Loucy (cell line): ENCODE measurements around the gene KCNQ2.

ENCODE experiments used
- H2AFZ ChIP-seq: fragments of 200-600 bp; sonication (generic); 2 replicates; pipeline ENCODE4 v1.6.0; 2016; ENCODE audit warnings: antibody characterized with exemption, mild to moderate bottlenecking, low read length, moderate library complexity
- H3F3A ChIP-seq: fragments of 200-600 bp; 2 replicates; pipeline ENCODE4 v1.6.0; 2016; ENCODE audit warnings: antibody characterized with exemption, low read depth, mild to moderate bottlenecking
- H3K27me3 ChIP-seq: fragments of 200-600 bp; sonication (generic); 2 replicates; pipeline ENCODE4 v1.6.1; 2014; ENCODE audit warnings: low read length, mild to moderate bottlenecking; ENCODE audit not compliant: insufficient read depth, poor library complexity, severe bottlenecking
- H3K36me3 ChIP-seq: fragments of 200-600 bp; sonication (generic); 2 replicates; pipeline ENCODE4 v1.6.1; 2016; ENCODE audit warnings: low read length; ENCODE audit not compliant: insufficient read depth
- H3K4me1 ChIP-seq: fragments of 200-600 bp; sonication (generic); 2 replicates; pipeline ENCODE4 v1.5.1; 2014; ENCODE audit warnings: low read length, mild to moderate bottlenecking; ENCODE audit not compliant: insufficient read depth, poor library complexity, severe bottlenecking
- H3K4me2 ChIP-seq: fragments of 200-600 bp; sonication (generic); 2 replicates; pipeline ENCODE4 v1.6.0; 2014; ENCODE audit warnings: antibody characterized with exemption, low read length, low read depth, mild to moderate bottlenecking; ENCODE audit not compliant: poor library complexity, severe bottlenecking
- H3K4me3 ChIP-seq: fragments of 200-600 bp; sonication (generic); 2 replicates; pipeline ENCODE4 v1.5.1; 2014; ENCODE audit warnings: low read length, mild to moderate bottlenecking, mixed read lengths; ENCODE audit not compliant: poor library complexity, severe bottlenecking
- H3K79me2 ChIP-seq: fragments of 200-600 bp; sonication (generic); 2 replicates; pipeline ENCODE4 v1.6.1; 2014; ENCODE audit warnings: low read length; ENCODE audit not compliant: insufficient read depth
- H3K9ac ChIP-seq: fragments of 200-600 bp; sonication (generic); 2 replicates; pipeline ENCODE4 v1.6.0; 2014; ENCODE audit warnings: mild to moderate bottlenecking, low read depth, low read length, moderate library complexity; ENCODE audit not compliant: poor library complexity, severe bottlenecking
- H3K9me2 ChIP-seq: fragments of 200-600 bp; sonication (generic); replicated peaks from 2 replicates; pipeline ENCODE4 v1.6.1; 2016; ENCODE audit warnings: low read depth, low read length, mixed read lengths
- H3K9me3 ChIP-seq: fragments of 200-600 bp; sonication (generic); 2 replicates; pipeline ENCODE4 v1.6.1; 2014; ENCODE audit warnings: mild to moderate bottlenecking, antibody characterized with exemption, low read length, low read depth; ENCODE audit not compliant: insufficient read depth
- H4K20me1 ChIP-seq: fragments of 200-600 bp; sonication (generic); 2 replicates; pipeline ENCODE4 v1.6.0; 2014; ENCODE audit warnings: antibody characterized with exemption, low read length, mild to moderate bottlenecking; ENCODE audit not compliant: insufficient read depth, poor library complexity, severe bottlenecking
- EZH2phosphoT487 ChIP-seq: fragments of 200-600 bp; IDR thresholded peaks from 2 replicates; pipeline ENCODE4 v1.6.1; 2018; ENCODE audit warnings: antibody characterized with exemption, mild to moderate bottlenecking, moderate library complexity, borderline replicate concordance
- TF ChIP-seq, protein P1 (sequence below): fragments of 200-600 bp; sonication (generic); conservative IDR thresholded peaks from 2 replicates; pipeline ENCODE4 v1.5.1; 2014; ENCODE audit warnings: mild to moderate bottlenecking, antibody characterized with exemption, low read length

Gene KCNQ2

GRCh38 chr20:63491635-63492230, 19.3 kb upstream of the KCNQ2 start:
- no peaks in the 10 kb centered on the region for H3K36me3 ChIP-seq
- H3K9me3 ChIP-seq = no peaks in the 10 kb centered on the region
- H4K20me1 ChIP-seq = no peaks in the 10 kb centered on the region
- no peak overlapping the region for H3K4me3 ChIP-seq
- H3K9me2 ChIP-seq = no peaks in the 10 kb centered on the region
- H3K79me2 ChIP-seq = no peaks in the 10 kb centered on the region
- H3K4me1 ChIP-seq = no peaks in the 10 kb centered on the region
- no peaks in the 10 kb centered on the region for H3F3A ChIP-seq
- H3K4me2 ChIP-seq = no peak overlapping the region
- TF ChIP-seq EZH2phosphoT487 = no peak
- TF ChIP-seq, protein P1, sequence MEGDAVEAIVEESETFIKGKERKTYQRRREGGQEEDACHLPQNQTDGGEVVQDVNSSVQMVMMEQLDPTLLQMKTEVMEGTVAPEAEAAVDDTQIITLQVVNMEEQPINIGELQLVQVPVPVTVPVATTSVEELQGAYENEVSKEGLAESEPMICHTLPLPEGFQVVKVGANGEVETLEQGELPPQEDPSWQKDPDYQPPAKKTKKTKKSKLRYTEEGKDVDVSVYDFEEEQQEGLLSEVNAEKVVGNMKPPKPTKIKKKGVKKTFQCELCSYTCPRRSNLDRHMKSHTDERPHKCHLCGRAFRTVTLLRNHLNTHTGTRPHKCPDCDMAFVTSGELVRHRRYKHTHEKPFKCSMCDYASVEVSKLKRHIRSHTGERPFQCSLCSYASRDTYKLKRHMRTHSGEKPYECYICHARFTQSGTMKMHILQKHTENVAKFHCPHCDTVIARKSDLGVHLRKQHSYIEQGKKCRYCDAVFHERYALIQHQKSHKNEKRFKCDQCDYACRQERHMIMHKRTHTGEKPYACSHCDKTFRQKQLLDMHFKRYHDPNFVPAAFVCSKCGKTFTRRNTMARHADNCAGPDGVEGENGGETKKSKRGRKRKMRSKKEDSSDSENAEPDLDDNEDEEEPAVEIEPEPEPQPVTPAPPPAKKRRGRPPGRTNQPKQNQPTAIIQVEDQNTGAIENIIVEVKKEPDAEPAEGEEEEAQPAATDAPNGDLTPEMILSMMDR = no peak
- H3K9ac ChIP-seq = no peak overlapping the region
- H3K27me3 ChIP-seq = no peaks in the 10 kb centered on the region
- H2AFZ ChIP-seq = no peak overlapping the region

DNA sequence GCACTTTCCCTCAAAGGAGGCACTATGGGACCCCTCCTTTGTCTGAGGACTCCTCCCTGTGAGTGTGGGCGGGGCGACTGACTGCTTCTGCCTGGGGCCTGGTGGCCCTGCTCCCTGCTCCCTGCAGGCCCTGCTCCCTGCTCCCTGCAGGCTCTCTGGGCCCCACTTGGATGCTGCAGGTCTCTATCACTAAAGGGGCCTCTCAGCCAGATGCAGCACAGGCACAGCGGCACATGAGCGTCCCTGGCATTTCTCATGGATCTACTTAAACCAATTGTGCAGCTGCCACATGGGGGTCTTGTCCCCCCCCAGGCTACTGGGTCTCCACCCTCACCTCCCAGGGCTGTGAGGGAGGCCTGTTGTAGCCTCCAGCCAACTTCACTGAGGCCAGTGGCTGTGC, 18.6 kb upstream of the KCNQ2 start:
- no peak overlapping the region for H2AFZ ChIP-seq
- no peaks in the 10 kb centered on the region for H3K4me1 ChIP-seq
- H4K20me1 ChIP-seq = no peaks in the 10 kb centered on the region
- H3K9ac ChIP-seq = no peak overlapping the region
- no peaks in the 10 kb centered on the region for H3K9me2 ChIP-seq
- no peak overlapping the region for H3K4me3 ChIP-seq
- H3K4me2 ChIP-seq = no peak overlapping the region
- no peaks in the 10 kb centered on the region for H3K27me3 ChIP-seq
- H3K36me3 ChIP-seq = no peaks in the 10 kb centered on the region
- no peaks in the 10 kb centered on the region for H3F3A ChIP-seq
- no peaks in the 10 kb centered on the region for H3K9me3 ChIP-seq
- no peak for TF ChIP-seq EZH2phosphoT487
- TF ChIP-seq, protein P1 = no peak
- H3K79me2 ChIP-seq = no peaks in the 10 kb centered on the region

GRCh38 chr20:63490416-63490815, 18.0 kb upstream of the KCNQ2 start:
- Histone ChIP-seq H3K36me3 (no peaks in the 10 kb centered on the region), H3F3A (no peaks in the 10 kb centered on the region), H3K4me3 (no peak overlapping the region), H3K9ac (no peak overlapping the region), H3K4me2 (no peak overlapping the region), H3K4me1 (no peaks in the 10 kb centered on the region), H2AFZ (no peak overlapping the region), H3K9me3 (no peaks in the 10 kb centered on the region), H3K27me3 (no peaks in the 10 kb centered on the region), H3K9me2 (no peaks in the 10 kb centered on the region), H3K79me2 (no peaks in the 10 kb centered on the region), H4K20me1 (no peaks in the 10 kb centered on the region)
- TF ChIP-seq, protein P1 = no peak
- TF ChIP-seq EZH2phosphoT487 = no peak
